KBM-7 (cell line): Measurements from ENCODE around the gene DNAJB11.
"Not testable (repeated sequence)": the region's sequence is repeated elsewhere in the genome, so short reads cannot be mapped to it uniquely, and the experiment has no call there.

Source experiments
- DNase-seq: peaks from one replicate; pipeline ENCODE4 v3.0.0-alpha.2; 2015
- in situ Hi-C: fragments of 300-500 bp; cut with MboI; formaldehyde crosslinking; loops from 2 replicates; pipeline ENCODE4 v1.14.3; 2020; ENCODE audit warnings: low sequenced_read_pairs, low pct_unique_long_range_greater_than_20kb, mixed read lengths

The DNAJB11 gene

DNA sequence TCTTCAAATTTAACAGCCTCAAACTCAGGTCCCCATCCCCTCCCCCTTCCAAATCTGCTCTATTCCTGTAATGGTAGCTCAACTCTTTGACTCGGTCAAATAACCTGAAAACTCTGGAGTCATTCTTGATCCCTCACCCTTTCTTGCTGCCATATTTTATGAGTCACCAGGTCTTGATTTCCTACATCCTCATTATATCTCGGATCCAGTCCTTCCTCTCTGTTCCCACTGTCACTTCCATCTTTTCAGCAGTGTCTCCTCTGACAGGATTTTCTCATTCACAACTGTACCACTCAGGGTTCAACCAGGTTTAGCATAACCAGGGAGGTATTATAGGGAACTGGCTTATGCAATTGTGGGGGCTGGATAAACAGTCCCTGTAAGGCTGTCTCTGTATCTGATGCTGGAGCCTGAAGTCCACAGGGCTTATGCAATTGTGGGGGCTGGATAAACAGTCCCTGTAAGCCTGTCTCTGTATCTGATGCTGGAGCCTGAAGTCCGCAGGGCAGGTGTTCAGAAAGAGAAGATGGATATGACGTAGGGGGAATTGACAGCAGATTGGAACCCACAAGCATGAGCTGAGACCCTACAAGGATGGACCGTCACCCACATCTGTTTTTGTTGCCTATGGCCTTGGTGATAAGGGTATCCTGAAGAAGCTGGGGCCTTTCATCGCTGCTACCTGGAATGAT is 60.6 kb downstream of the DNAJB11 start:
- in situ Hi-C loops = no loop called here

GRCh38 chr3:186633481-186633880 is 63.0 kb downstream of the DNAJB11 start:
- in situ Hi-C loops = no loop called here
- no peak for DNase-seq

More for the DNA sequence above, 60.6 kb downstream of the DNAJB11 start:
- no peak for DNase-seq

DNA sequence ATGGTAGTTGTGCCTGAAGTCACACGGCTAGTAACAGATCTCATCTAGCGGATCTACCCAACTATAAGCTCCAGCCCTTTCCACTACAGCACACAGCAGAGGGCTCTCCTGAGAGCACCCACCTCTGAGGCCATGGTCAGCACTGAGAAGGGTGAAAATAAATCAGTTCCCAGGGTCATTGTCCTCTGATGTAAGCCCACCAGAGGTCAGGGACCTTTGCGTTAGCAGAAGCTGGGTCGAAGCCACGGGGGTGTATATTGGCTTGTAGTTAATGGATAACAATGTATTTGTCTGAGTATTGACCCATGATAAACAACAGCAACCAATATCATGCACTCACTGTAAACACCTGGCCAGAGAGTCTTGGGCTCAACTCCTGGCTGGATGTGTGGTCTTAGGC is 63.7 kb downstream of the DNAJB11 start:
- in situ Hi-C loops = not testable (repeated sequence)

More for the DNA sequence above, 63.7 kb downstream of the DNAJB11 start:
- DNase-seq = not testable (repeated sequence)
